Activated naive CD4-positive, alpha-beta T cell treated with anti-CD3 and anti-CD28 coated beads, Interleukin-2, amount 50 U/mL, for 24 hours (primary cell): ENCODE measurements around the gene PAFAH1B2.
"Not testable (repeated sequence)": the region's sequence is repeated elsewhere in the genome, so short reads cannot be mapped to it uniquely, and the experiment has no call there.

Experiments
- H3K27ac Mint-ChIP-seq: one replicate; pipeline ENCODE4 v1.8.0; 2021; ENCODE audit warnings: mild to moderate bottlenecking, mixed read lengths
- H3K27me3 Mint-ChIP-seq: one replicate; pipeline ENCODE4 v1.8.0; 2021; ENCODE audit warnings: mixed read lengths
- H3K36me3 Mint-ChIP-seq: one replicate; pipeline ENCODE4 v1.8.0; 2021; ENCODE audit warnings: mixed read lengths
- H3K4me1 Mint-ChIP-seq: one replicate; pipeline ENCODE4 v1.8.0; 2021; ENCODE audit warnings: mixed read lengths
- H3K4me3 Mint-ChIP-seq: one replicate; pipeline ENCODE4 v1.8.0; 2021; ENCODE audit warnings: mild to moderate bottlenecking, mixed read lengths
- H3K9me3 Mint-ChIP-seq: one replicate; pipeline ENCODE4 v1.8.0; 2021; ENCODE audit warnings: mixed read lengths

Gene PAFAH1B2

GRCh38 chr11:117199916-117200812 is 56.1 kb downstream of the PAFAH1B2 start:
- Mint-ChIP-seq H3K27ac (no peak overlapping the region), H3K9me3 (no peaks in the 10 kb centered on the region), H3K4me1 (peaks cover 5% of the 10 kb centered on the region), H3K4me3 (no peak overlapping the region), H3K36me3 (peaks cover 6% of the 10 kb centered on the region), H3K27me3 (no peaks in the 10 kb centered on the region)

GRCh38 chr11:117200813-117201657 is 56.9 kb downstream of the PAFAH1B2 start:
- Mint-ChIP-seq H3K27me3 (no peaks in the 10 kb centered on the region), H3K4me3 (no peak overlapping the region), H3K4me1 (peaks cover 5% of the 10 kb centered on the region), H3K27ac (no peak overlapping the region), H3K9me3 (no peaks in the 10 kb centered on the region), H3K36me3 (peaks cover 4% of the 10 kb centered on the region)

GRCh38 chr11:117201658-117202305 is 57.7 kb downstream of the PAFAH1B2 start:
- Mint-ChIP-seq H3K27ac (no peak overlapping the region), H3K4me1 (peaks cover 5% of the 10 kb centered on the region), H3K9me3 (no peaks in the 10 kb centered on the region), H3K4me3 (no peak overlapping the region), H3K27me3 (no peaks in the 10 kb centered on the region), H3K36me3 (peaks cover 4% of the 10 kb centered on the region)

- no peaks in the 10 kb centered on the region for H3K9me3 Mint-ChIP-seq
- H3K36me3 Mint-ChIP-seq = peaks cover 4% of the 10 kb centered on the region
- no peak overlapping the region for H3K27ac Mint-ChIP-seq
- H3K4me1 Mint-ChIP-seq = peaks cover 5% of the 10 kb centered on the region
- no peak overlapping the region for H3K4me3 Mint-ChIP-seq
- no peaks in the 10 kb centered on the region for H3K27me3 Mint-ChIP-seq
Observed at GRCh38 chr11:117202386-117203068, 58.4 kb downstream of the PAFAH1B2 start.

- Mint-ChIP-seq H3K4me3 (no peak overlapping the region), H3K4me1 (peaks cover 5% of the 10 kb centered on the region), H3K36me3 (peaks cover 4% of the 10 kb centered on the region), H3K27me3 (no peaks in the 10 kb centered on the region), H3K27ac (peak overlapping the region; percentile 52), H3K9me3 (no peaks in the 10 kb centered on the region)
Observed at GRCh38 chr11:117203069-117203407, 59.0 kb downstream of the PAFAH1B2 start.

- no peaks in the 10 kb centered on the region for H3K27me3 Mint-ChIP-seq
- H3K27ac Mint-ChIP-seq = no peak overlapping the region
- no peaks in the 10 kb centered on the region for H3K9me3 Mint-ChIP-seq
- no peaks in the 10 kb centered on the region for H3K4me1 Mint-ChIP-seq
- H3K36me3 Mint-ChIP-seq = peaks cover 4% of the 10 kb centered on the region
- H3K4me3 Mint-ChIP-seq = no peak overlapping the region
Observed at GRCh38 chr11:117204283-117205080, 60.4 kb downstream of the PAFAH1B2 start.

- H3K36me3 Mint-ChIP-seq = peaks cover 7% of the 10 kb centered on the region
Observed at GRCh38 chr11:117205211-117205818, 61.2 kb downstream of the PAFAH1B2 start.

GRCh38 chr11:117206111-117206510 is 62.0 kb downstream of the PAFAH1B2 start:
- H3K4me3 Mint-ChIP-seq, H3K4me1 Mint-ChIP-seq, H3K9me3 Mint-ChIP-seq, H3K36me3 Mint-ChIP-seq, H3K27me3 Mint-ChIP-seq: not testable (repeated sequence)
- H3K27ac Mint-ChIP-seq = peak overlapping the region; percentile 76

More at GRCh38 chr11:117205211-117205818, 61.2 kb downstream of the PAFAH1B2 start:
- H3K4me1 Mint-ChIP-seq = no peaks in the 10 kb centered on the region
- H3K27me3 Mint-ChIP-seq = no peaks in the 10 kb centered on the region
- H3K9me3 Mint-ChIP-seq = no peaks in the 10 kb centered on the region
- H3K4me3 Mint-ChIP-seq = no peak overlapping the region
- peak overlapping the region; percentile 46 for H3K27ac Mint-ChIP-seq

GRCh38 chr11:117206859-117207258 is 62.8 kb downstream of the PAFAH1B2 start:
- H3K27me3 Mint-ChIP-seq, H3K9me3 Mint-ChIP-seq, H3K4me3 Mint-ChIP-seq, H3K4me1 Mint-ChIP-seq, H3K27ac Mint-ChIP-seq: not testable (repeated sequence)
- H3K36me3 Mint-ChIP-seq = peaks cover 12% of the 10 kb centered on the region

GRCh38 chr11:117207481-117207880 is 63.4 kb downstream of the PAFAH1B2 start:
- H3K9me3 Mint-ChIP-seq, H3K27ac Mint-ChIP-seq: not testable (repeated sequence)

GRCh38 chr11:117208710-117209109 is 64.6 kb downstream of the PAFAH1B2 start:
- not testable (repeated sequence) for H3K4me1 Mint-ChIP-seq, H3K27me3 Mint-ChIP-seq, H3K27ac Mint-ChIP-seq, H3K4me3 Mint-ChIP-seq, H3K9me3 Mint-ChIP-seq
- H3K36me3 Mint-ChIP-seq = peaks cover 18% of the 10 kb centered on the region

More at GRCh38 chr11:117207481-117207880, 63.4 kb downstream of the PAFAH1B2 start:
- not testable (repeated sequence) for H3K27me3 Mint-ChIP-seq, H3K4me3 Mint-ChIP-seq, H3K4me1 Mint-ChIP-seq
- peaks cover 12% of the 10 kb centered on the region for H3K36me3 Mint-ChIP-seq

- H3K4me3 Mint-ChIP-seq, H3K27me3 Mint-ChIP-seq, H3K4me1 Mint-ChIP-seq, H3K27ac Mint-ChIP-seq, H3K9me3 Mint-ChIP-seq: not testable (repeated sequence)
- peaks cover 17% of the 10 kb centered on the region for H3K36me3 Mint-ChIP-seq
Observed at GRCh38 chr11:117209351-117210125, 65.5 kb downstream of the PAFAH1B2 start.

- Mint-ChIP-seq H3K4me1 (no peaks in the 10 kb centered on the region), H3K36me3 (peaks cover 15% of the 10 kb centered on the region), H3K4me3 (no peak overlapping the region), H3K27me3 (no peaks in the 10 kb centered on the region), H3K9me3 (no peaks in the 10 kb centered on the region), H3K27ac (no peak overlapping the region)
Observed at GRCh38 chr11:117210620-117211019, 66.5 kb downstream of the PAFAH1B2 start.
